ENCODE results near the gene TNFSF8.

Gene TNFSF8

DNA sequence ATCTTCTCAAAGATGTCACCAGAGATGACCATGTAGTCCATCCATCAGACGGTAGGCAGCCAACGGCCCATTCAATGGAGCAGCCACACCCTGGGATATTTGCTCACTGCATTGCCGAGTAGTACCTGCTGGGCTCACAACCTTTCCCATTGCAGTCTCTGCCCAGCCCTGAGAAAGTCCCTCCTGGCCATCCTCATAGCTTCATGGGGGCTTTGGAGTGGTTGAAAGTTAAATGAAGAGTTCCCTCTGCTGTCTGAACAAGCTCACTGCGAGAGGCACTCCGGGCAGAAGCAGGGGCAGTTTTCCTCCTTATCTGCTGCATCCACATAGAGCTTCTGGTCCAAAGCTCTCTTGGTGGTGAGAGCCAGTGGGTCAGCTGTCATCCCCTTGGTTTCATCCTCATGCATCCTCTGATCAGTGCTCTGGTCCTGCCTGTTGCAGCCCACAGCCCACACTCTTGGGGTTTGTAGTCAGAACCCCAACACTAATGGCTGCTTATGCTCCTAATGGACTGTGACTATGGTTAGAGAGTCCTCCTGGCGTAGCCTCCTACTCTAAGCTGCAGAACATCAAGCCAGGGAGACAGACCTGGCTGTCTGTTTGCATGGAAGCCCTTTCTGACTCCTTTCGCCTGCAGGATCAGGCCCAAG is 23.3 kb downstream of the TNFSF8 start:
- H3K4me1 ChIP-seq, result no peaks in the 10 kb centered on the region
- H3K4me3 ChIP-seq, result no peak overlapping the region
- H3K9me3 ChIP-seq, result no peaks in the 10 kb centered on the region
- in situ Hi-C loops (cut with MboI; ENCODE audit: low sequenced_read_pairs), result loop anchor here (10.0 kb wide), 1 partner anchor 172 kb away; no protein-coding TSS in a partner anchor
- H3K36me3 ChIP-seq (replicated peaks), result no peaks in the 10 kb centered on the region
- H3K27me3 ChIP-seq (ENCODE audit: low read depth), result no peaks in the 10 kb centered on the region
- DNase-seq (ENCODE audit: low spot score in 2 of 2), result no peak

GRCh38 chr9:114905170-114905940 is 25.0 kb downstream of the TNFSF8 start:
- no peaks in the 10 kb centered on the region for H3K9me3 ChIP-seq
- H3K4me1 ChIP-seq, result no peaks in the 10 kb centered on the region
- no peak overlapping the region for H3K4me3 ChIP-seq
- DNase-seq (ENCODE audit: low spot score in 2 of 2), result no peak
- H3K36me3 ChIP-seq (replicated peaks), result no peaks in the 10 kb centered on the region
- in situ Hi-C loops (cut with MboI; ENCODE audit: low sequenced_read_pairs), result loop anchor here (10.0 kb wide), 1 partner anchor 171 kb away; no protein-coding TSS in a partner anchor
- H3K27me3 ChIP-seq (ENCODE audit: low read depth), result no peaks in the 10 kb centered on the region

GRCh38 chr9:114902786-114903524 is 27.4 kb downstream of the TNFSF8 start:
- no peak for DNase-seq (ENCODE audit: low spot score in 2 of 2)
- Histone ChIP-seq H3K27me3 (ENCODE audit: low read depth) (no peaks in the 10 kb centered on the region), H3K4me1 (no peaks in the 10 kb centered on the region), H3K36me3 (replicated peaks) (no peaks in the 10 kb centered on the region), H3K4me3 (no peak overlapping the region), H3K9me3 (no peaks in the 10 kb centered on the region)
- in situ Hi-C loops (cut with MboI; ENCODE audit: low sequenced_read_pairs), result loop anchor here (10.0 kb wide), 1 partner anchor 168 kb away; no protein-coding TSS in a partner anchor

GRCh38 chr9:114900942-114901802 is 29.2 kb downstream of the TNFSF8 start:
- Histone ChIP-seq H3K27me3 (ENCODE audit: low read depth) (no peaks in the 10 kb centered on the region), H3K4me1 (no peaks in the 10 kb centered on the region), H3K36me3 (replicated peaks) (no peaks in the 10 kb centered on the region), H3K4me3 (no peak overlapping the region), H3K9me3 (no peaks in the 10 kb centered on the region)
- in situ Hi-C loops (cut with MboI; ENCODE audit: low sequenced_read_pairs), result loop anchor here (10.0 kb wide), 1 partner anchor 166 kb away; no protein-coding TSS in a partner anchor
- no peak for DNase-seq (ENCODE audit: low spot score in 2 of 2)

GRCh38 chr9:114899995-114900394 is 30.4 kb downstream of the TNFSF8 start:
- no peak for DNase-seq (ENCODE audit: low spot score in 2 of 2)
- Histone ChIP-seq H3K9me3 (no peaks in the 10 kb centered on the region), H3K27me3 (ENCODE audit: low read depth) (no peaks in the 10 kb centered on the region), H3K4me3 (no peak overlapping the region), H3K36me3 (replicated peaks) (no peaks in the 10 kb centered on the region), H3K4me1 (no peaks in the 10 kb centered on the region)
- in situ Hi-C loops (cut with MboI; ENCODE audit: low sequenced_read_pairs), result loop anchor here (10.0 kb wide), 1 partner anchor 165 kb away; no protein-coding TSS in a partner anchor

GRCh38 chr9:114899461-114899860 is 30.9 kb downstream of the TNFSF8 start:
- H3K9me3 ChIP-seq, result no peaks in the 10 kb centered on the region
- in situ Hi-C loops (cut with MboI; ENCODE audit: low sequenced_read_pairs), result no loop called here
- H3K36me3 ChIP-seq (replicated peaks), result no peaks in the 10 kb centered on the region
- DNase-seq (ENCODE audit: low spot score in 2 of 2), result no peak
- no peaks in the 10 kb centered on the region for H3K27me3 ChIP-seq (ENCODE audit: low read depth)
- H3K4me3 ChIP-seq, result no peak overlapping the region
- no peaks in the 10 kb centered on the region for H3K4me1 ChIP-seq

GRCh38 chr9:114898741-114899140 is 31.6 kb downstream of the TNFSF8 start:
- no peaks in the 10 kb centered on the region for H3K27me3 ChIP-seq (ENCODE audit: low read depth)
- no peak for DNase-seq (ENCODE audit: low spot score in 2 of 2)
- no peak overlapping the region for H3K4me3 ChIP-seq
- no peaks in the 10 kb centered on the region for H3K36me3 ChIP-seq (replicated peaks)
- no peaks in the 10 kb centered on the region for H3K9me3 ChIP-seq
- no peaks in the 10 kb centered on the region for H3K4me1 ChIP-seq
- in situ Hi-C loops (cut with MboI; ENCODE audit: low sequenced_read_pairs), result no loop called here

DNA sequence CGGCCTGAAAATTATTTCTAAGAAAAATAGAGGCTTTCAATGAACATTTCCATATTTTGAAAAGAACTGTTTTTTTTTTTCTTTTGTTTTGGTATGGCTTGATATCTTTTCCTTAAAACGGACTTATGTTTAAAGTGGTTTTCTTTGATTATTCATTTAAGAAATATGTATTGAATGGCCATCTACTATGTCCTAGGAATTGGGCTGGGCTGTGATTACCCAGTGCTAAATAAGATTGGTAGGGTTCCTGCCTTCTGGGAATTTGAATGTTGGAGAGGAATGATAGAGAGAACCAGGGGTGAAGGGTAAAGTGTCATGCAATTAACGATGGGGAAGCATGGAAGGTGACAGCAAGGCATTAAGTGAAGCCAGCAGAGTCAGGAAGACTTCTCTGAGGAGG is 33.2 kb downstream of the TNFSF8 start:
- Histone ChIP-seq H3K4me1 (no peaks in the 10 kb centered on the region), H3K27me3 (ENCODE audit: low read depth) (no peaks in the 10 kb centered on the region), H3K4me3 (no peak overlapping the region), H3K36me3 (replicated peaks) (no peaks in the 10 kb centered on the region), H3K9me3 (no peaks in the 10 kb centered on the region)
- in situ Hi-C loops (cut with MboI; ENCODE audit: low sequenced_read_pairs), result no loop called here
- no peak for DNase-seq (ENCODE audit: low spot score in 2 of 2)

DNA sequence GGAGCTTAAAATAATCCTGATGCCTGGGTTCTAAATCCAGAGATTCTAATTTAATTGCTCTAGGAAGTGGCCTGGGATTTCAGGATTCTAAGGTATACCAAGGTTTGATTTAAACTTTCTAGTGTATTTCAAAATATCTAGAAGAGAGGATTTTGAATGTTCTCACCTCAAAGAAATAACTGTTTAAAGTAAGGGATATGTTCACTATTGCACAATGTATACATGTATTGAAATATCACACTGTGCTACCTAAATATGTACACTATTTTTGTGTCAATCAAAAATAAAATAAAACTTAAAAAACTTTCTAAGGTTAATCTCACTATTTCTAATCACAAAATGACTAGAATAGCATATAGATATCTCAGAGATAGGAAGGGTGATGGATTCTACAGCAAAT is 34.0 kb downstream of the TNFSF8 start:
- Histone ChIP-seq H3K27me3 (ENCODE audit: low read depth) (no peaks in the 10 kb centered on the region), H3K36me3 (replicated peaks) (no peaks in the 10 kb centered on the region), H3K4me3 (no peak overlapping the region), H3K9me3 (no peaks in the 10 kb centered on the region), H3K4me1 (no peaks in the 10 kb centered on the region)
- no peak for DNase-seq (ENCODE audit: low spot score in 2 of 2)
- in situ Hi-C loops (cut with MboI; ENCODE audit: low sequenced_read_pairs), result no loop called here

DNA sequence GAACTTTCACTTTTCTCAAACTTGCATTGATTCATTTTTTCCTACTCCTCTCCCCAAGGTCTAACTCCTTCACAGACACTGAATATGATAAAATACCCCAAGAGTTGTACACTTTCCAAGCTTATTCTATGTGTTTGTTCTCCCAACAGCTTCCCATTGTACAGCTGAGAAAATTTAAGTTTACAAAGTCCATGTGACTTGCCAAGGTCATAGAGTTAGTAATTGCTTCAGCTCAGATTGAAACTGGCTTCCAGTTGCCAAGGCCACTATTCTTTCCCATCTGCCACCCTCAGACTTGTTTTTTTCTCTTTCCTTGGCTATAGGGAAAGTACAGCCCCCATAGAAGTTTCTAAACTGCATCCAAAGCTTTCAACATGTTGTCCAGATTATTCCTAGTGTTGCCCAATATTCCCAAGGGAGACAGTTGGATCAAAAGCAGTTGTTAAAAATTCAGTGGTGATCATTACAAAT is 34.8 kb downstream of the TNFSF8 start:
- H3K4me1 ChIP-seq, result no peaks in the 10 kb centered on the region
- H3K9me3 ChIP-seq, result no peaks in the 10 kb centered on the region
- no peaks in the 10 kb centered on the region for H3K27me3 ChIP-seq (ENCODE audit: low read depth)
- H3K36me3 ChIP-seq (replicated peaks), result no peaks in the 10 kb centered on the region
- H3K4me3 ChIP-seq, result no peak overlapping the region
- in situ Hi-C loops (cut with MboI; ENCODE audit: low sequenced_read_pairs), result no loop called here
- no peak for DNase-seq (ENCODE audit: low spot score in 2 of 2)

DNA sequence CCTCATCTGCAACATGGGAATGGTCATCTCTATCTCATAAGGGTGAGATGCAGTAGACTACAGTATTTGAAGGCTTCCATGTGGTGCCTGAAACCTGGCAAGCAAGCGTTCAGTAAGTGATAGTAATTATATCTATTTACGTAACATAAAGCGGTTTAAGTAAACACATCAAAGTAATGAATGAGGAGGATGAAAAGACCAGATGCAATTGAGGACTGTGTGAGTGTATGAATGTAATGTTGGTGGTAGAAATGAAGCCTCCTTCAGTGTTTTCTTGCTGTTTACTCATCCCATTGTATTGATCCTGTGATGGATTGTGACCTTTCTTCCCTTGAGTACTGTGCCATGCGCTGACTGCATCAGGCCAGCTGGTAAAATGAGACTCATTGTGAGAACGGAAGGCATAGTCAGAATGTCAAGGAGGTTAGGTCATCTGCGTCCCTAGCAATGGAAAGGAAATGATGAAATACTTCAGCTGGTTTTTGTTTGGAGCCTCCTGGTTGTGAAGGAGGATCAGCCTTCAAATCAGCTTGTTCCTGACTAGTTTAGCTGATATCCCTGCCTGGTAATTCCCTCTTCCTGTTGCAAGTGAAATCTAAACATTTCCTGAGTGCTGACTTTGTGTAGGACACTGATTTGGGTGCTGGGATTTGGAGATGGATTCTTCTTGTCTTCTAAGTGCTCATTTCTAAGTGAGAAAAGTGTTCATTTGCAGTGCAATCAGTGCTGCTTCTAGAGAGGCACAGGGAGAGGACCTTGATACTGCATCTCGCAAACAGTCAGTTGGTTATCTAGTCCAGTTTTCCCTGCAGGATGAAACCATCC is 35.6 kb downstream of the TNFSF8 start:
- no peaks in the 10 kb centered on the region for H3K36me3 ChIP-seq (replicated peaks)
- H3K9me3 ChIP-seq, result no peaks in the 10 kb centered on the region
- in situ Hi-C loops (cut with MboI; ENCODE audit: low sequenced_read_pairs), result no loop called here
- H3K4me3 ChIP-seq, result no peak overlapping the region
- no peak for DNase-seq (ENCODE audit: low spot score in 2 of 2)
- no peaks in the 10 kb centered on the region for H3K4me1 ChIP-seq
- no peaks in the 10 kb centered on the region for H3K27me3 ChIP-seq (ENCODE audit: low read depth)

DNA sequence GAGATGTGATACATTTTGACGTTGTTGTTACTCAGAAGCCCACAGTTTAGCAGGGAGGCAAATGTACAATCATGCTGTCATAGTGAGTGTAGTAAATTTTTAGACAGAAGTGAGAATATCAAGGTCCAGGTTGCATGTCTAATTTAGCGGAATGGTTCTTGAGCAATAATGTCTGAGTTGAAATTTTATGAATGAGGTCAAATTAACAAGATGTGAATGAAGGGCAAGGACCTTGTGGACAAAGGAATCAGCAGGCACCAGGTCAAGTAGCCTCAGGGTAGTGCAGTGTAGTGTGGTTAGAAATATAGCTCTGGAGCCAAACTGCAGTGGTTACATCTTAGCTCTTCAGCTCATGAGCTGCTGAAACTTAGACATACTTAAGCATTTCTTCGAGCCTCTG is 36.2 kb downstream of the TNFSF8 start:
- DNase-seq (ENCODE audit: low spot score in 2 of 2), result no peak
- Histone ChIP-seq H3K4me1 (no peaks in the 10 kb centered on the region), H3K36me3 (replicated peaks) (no peaks in the 10 kb centered on the region), H3K4me3 (no peak overlapping the region), H3K27me3 (ENCODE audit: low read depth) (no peaks in the 10 kb centered on the region), H3K9me3 (no peaks in the 10 kb centered on the region)
- in situ Hi-C loops (cut with MboI; ENCODE audit: low sequenced_read_pairs), result no loop called here

All from HAP-1 (cell line).